ENCODE results near the gene GUCA2B. TPM values are rescaled to one million over a fixed set of nuclear protein-coding genes. Genes with fewer than 3 reads are reported as not detected.

The GUCA2B gene
- total and polyA plus RNA-seq, 8 donors: 2.2 to 13.1 (median 4.8) TPM; not detected in 4

GRCh38 chr1:42137766-42138165, 15.4 kb upstream of the GUCA2B start:
- Histone ChIP-seq H3K27ac (no peak overlapping the region), H3K4me3 (no peak overlapping the region), H3K36me3 (no peaks in the 10 kb centered on the region), H3K4me1 (no peaks in the 10 kb centered on the region), H3K9me3 (no peaks in the 10 kb centered on the region), H3K27me3 (peaks cover 0 to 29% (median 0%) of the 10 kb centered on the region in 3 donors)
- WGBS, 5 donors: 69 to 80% (median 72%) methylated on average over 10 of the region's 10 CpGs
- intact Hi-C loops (cut with DNase I; ENCODE audit: low total_unique reads): no loop called here
- TF ChIP-seq POLR2A (IDR thresholded peaks at IDR 0.05): no peak
- no peak for DNase-seq

- Histone ChIP-seq H3K36me3 (no peaks in the 10 kb centered on the region), H3K9me3 (no peaks in the 10 kb centered on the region), H3K4me1 (no peaks in the 10 kb centered on the region), H3K4me3 (no peak overlapping the region), H3K27ac (no peak overlapping the region), H3K27me3 (peaks cover 0 to 37% (median 0%) of the 10 kb centered on the region in 3 donors)
- no peak for DNase-seq
- intact Hi-C loops (cut with DNase I; ENCODE audit: low total_unique reads): no loop called here
- 88 to 94% (median 92%) methylated on average over 4 of the region's 4 CpGs for WGBS, 5 donors
- TF ChIP-seq, protein P1, sequence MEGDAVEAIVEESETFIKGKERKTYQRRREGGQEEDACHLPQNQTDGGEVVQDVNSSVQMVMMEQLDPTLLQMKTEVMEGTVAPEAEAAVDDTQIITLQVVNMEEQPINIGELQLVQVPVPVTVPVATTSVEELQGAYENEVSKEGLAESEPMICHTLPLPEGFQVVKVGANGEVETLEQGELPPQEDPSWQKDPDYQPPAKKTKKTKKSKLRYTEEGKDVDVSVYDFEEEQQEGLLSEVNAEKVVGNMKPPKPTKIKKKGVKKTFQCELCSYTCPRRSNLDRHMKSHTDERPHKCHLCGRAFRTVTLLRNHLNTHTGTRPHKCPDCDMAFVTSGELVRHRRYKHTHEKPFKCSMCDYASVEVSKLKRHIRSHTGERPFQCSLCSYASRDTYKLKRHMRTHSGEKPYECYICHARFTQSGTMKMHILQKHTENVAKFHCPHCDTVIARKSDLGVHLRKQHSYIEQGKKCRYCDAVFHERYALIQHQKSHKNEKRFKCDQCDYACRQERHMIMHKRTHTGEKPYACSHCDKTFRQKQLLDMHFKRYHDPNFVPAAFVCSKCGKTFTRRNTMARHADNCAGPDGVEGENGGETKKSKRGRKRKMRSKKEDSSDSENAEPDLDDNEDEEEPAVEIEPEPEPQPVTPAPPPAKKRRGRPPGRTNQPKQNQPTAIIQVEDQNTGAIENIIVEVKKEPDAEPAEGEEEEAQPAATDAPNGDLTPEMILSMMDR (IDR thresholded peaks at IDR 0.05): no peak
- TF ChIP-seq EP300 (IDR thresholded peaks at IDR 0.05) (no peak), POLR2A (IDR thresholded peaks at IDR 0.05) (no peak), POLR2AphosphoS5 (IDR thresholded peaks at IDR 0.05) (no peak)
Observed at GRCh38 chr1:42138586-42138985, 14.6 kb upstream of the GUCA2B start.

DNA sequence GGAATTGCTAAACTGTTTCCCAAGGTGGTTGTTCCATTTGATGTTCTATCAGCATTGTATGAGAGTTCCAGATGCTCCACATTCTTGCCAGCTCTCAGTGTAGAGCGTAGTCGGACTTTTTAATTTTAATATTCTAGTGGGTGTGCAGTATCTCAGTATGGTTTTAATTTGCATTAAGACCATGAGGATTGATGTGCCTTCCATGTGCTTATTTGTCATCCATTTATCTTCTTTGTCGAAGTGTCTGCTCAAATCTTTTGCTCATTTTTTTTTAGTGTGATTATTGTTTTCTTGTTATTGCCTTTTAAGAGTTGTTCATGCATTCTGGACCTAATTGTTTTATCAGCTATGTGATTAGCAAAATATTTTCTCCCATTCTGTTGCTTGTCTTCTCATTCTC, 13.8 kb upstream of the GUCA2B start:
- intact Hi-C loops (cut with DNase I; ENCODE audit: low total_unique reads): no loop called here
- 89 to 96% (median 94%) methylated on average over 3 of the region's 3 CpGs for WGBS, 5 donors
- H3K27ac ChIP-seq: no peak overlapping the region
- H3K4me3 ChIP-seq: no peak overlapping the region
- H3K36me3 ChIP-seq: no peaks in the 10 kb centered on the region
- H3K9me3 ChIP-seq: no peaks in the 10 kb centered on the region
- no peaks in the 10 kb centered on the region for H3K4me1 ChIP-seq
- TF ChIP-seq POLR2A (IDR thresholded peaks at IDR 0.05) (no peak), EP300 (IDR thresholded peaks at IDR 0.05) (no peak), POLR2AphosphoS5 (IDR thresholded peaks at IDR 0.05) (no peak)
- TF ChIP-seq, protein P1 (IDR thresholded peaks at IDR 0.05): no peak
- DNase-seq: no peak
- peaks cover 0 to 45% (median 2%) of the 10 kb centered on the region in 3 donors for H3K27me3 ChIP-seq

- no peaks in the 10 kb centered on the region for H3K9me3 ChIP-seq
- no peak for DNase-seq
- TF ChIP-seq POLR2AphosphoS5 (IDR thresholded peaks at IDR 0.05) (no peak), POLR2A (IDR thresholded peaks at IDR 0.05) (no peak), EP300 (IDR thresholded peaks at IDR 0.05) (no peak)
- TF ChIP-seq, protein P1 (IDR thresholded peaks at IDR 0.05): no peak
- H3K4me3 ChIP-seq: no peak overlapping the region
- no peak overlapping the region for H3K27ac ChIP-seq
- intact Hi-C loops (cut with DNase I; ENCODE audit: low total_unique reads): loop anchor here (10.0 kb wide), 1 partner anchor 605 kb away; the partner anchor contains the start of gene CLDN19
- no peaks in the 10 kb centered on the region for H3K36me3 ChIP-seq
- H3K27me3 ChIP-seq: peaks cover 0 to 53% (median 7%) of the 10 kb centered on the region in 3 donors
- H3K4me1 ChIP-seq: no peaks in the 10 kb centered on the region
- 87 to 95% (median 92%) methylated on average over 2 of the region's 2 CpGs for WGBS, 5 donors
Observed at GRCh38 chr1:42140191-42140590, 13.0 kb upstream of the GUCA2B start.

GRCh38 chr1:42141978-42142377, 11.2 kb upstream of the GUCA2B start:
- Histone ChIP-seq H3K9me3 (no peaks in the 10 kb centered on the region), H3K27me3 (peaks cover 0 to 70% (median 23%) of the 10 kb centered on the region in 3 donors), H3K4me3 (no peak overlapping the region), H3K36me3 (no peaks in the 10 kb centered on the region), H3K4me1 (peaks cover 0 to 5% (median 0%) of the 10 kb centered on the region in 4 donors), H3K27ac (no peak overlapping the region)
- intact Hi-C loops (cut with DNase I; ENCODE audit: low total_unique reads): loop anchor here (10.0 kb wide), 1 partner anchor 603 kb away; the partner anchor contains the start of gene CLDN19
- TF ChIP-seq POLR2A (IDR thresholded peaks at IDR 0.05) (no peak), POLR2AphosphoS5 (IDR thresholded peaks at IDR 0.05) (no peak), EP300 (IDR thresholded peaks at IDR 0.05) (no peak)
- TF ChIP-seq, protein P1 (IDR thresholded peaks at IDR 0.05): no peak
- 67 to 88% (median 78%) methylated on average over 5 of the region's 5 CpGs for WGBS, 5 donors
- no peak for DNase-seq

All from stomach (tissue), 9 donors.